HFF-Myc (cell line): ENCODE data around the gene RBM27.
A peak's percentile ranks its signal among the peaks of the same experiment; 100 is the strongest.
"Not testable (repeated sequence)": the region's sequence is repeated elsewhere in the genome, so short reads cannot be mapped to it uniquely, and the experiment has no call there.

Experiments used
- DNase-seq: peaks from one replicate; pipeline ENCODE4 v3.0.0-alpha.2; 2011; ENCODE audit warnings: low read depth; ENCODE audit errors: extremely low read depth
- H3K4me3 ChIP-seq: replicated peaks from 2 replicates; pipeline ENCODE4 v1.5.1; 2011; ENCODE audit warnings: low read depth, mild to moderate bottlenecking, control low read depth, low read length
- TF ChIP-seq, protein P1 (sequence below): IDR thresholded peaks from 2 replicates; pipeline ENCODE4 v1.5.1; 2012; ENCODE audit warnings: mild to moderate bottlenecking, low read depth, low read length, control low read depth; ENCODE audit errors: missing control alignments

Gene RBM27

DNA sequence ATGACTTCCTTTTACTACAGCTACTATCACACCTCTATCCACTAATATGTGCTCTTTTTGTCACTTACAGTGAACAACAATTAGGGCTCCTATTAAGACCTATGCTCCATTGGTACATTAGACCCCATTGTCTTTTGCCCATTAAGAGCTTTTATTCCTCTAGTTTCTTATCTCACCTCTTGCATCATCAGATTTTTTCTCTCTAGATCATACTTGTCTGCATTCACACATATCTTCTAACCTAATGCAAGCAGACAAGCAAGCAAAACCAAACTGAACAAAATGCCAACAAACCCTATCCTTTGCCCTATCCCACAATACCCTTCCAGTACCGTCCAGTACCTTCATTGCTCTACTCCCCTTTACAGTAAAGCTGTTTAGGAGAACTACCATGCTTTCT lies 10.1 kb upstream of the RBM27 start:
- TF ChIP-seq, protein P1, sequence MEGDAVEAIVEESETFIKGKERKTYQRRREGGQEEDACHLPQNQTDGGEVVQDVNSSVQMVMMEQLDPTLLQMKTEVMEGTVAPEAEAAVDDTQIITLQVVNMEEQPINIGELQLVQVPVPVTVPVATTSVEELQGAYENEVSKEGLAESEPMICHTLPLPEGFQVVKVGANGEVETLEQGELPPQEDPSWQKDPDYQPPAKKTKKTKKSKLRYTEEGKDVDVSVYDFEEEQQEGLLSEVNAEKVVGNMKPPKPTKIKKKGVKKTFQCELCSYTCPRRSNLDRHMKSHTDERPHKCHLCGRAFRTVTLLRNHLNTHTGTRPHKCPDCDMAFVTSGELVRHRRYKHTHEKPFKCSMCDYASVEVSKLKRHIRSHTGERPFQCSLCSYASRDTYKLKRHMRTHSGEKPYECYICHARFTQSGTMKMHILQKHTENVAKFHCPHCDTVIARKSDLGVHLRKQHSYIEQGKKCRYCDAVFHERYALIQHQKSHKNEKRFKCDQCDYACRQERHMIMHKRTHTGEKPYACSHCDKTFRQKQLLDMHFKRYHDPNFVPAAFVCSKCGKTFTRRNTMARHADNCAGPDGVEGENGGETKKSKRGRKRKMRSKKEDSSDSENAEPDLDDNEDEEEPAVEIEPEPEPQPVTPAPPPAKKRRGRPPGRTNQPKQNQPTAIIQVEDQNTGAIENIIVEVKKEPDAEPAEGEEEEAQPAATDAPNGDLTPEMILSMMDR, result no peak
- no peak for DNase-seq
- no peak overlapping the region for H3K4me3 ChIP-seq

DNA sequence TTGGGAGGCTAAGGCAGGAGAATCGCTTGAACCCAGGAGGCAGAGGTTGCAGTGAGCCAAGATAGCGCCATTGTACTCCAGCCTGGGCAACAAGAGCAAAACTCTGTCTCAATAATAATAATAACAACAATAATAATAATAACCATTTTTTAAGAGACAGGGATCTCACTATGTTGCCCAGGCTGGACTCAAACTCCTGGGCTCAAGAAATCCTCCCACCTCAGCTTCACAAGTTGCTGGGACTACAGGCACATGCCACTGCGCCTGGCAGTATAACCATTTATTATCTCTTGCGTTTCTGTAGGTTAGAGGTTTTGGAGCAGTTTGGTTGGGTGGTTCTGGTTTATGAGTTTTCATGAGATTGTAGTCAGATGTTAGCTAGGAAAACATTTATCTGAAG lies 8.4 kb upstream of the RBM27 start:
- DNase-seq, H3K4me3 ChIP-seq: not testable (repeated sequence)

DNA sequence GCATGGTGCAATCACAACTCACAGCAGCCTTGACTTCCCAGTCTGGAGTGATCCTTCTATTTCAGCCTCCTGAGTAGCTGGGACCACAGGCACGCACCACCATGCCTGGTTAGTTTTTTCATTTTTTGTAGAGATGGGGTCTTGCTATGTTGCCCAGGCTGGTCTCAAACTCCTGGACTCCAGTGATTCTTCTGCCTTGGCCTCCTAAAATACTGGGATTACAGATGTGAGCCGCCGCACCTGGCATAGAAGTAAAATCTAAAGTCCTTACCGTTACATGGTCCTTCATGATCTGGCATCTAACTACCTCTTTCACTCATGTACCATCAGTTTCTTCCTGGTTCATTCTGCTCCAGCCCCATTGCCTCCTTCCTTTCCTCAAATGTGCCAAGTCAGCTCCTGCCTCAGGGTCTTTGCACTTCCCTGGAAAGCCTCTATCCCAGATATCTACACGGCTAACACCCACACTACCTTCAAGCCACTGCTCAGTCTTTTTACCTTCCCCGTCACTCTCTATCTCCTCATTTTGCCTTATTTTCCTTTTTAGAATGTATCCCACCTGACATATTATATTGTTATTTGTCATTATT lies 6.9 kb upstream of the RBM27 start:
- H3K4me3 ChIP-seq, result no peak overlapping the region
- no peak for DNase-seq
- TF ChIP-seq, protein P1, result no peak

DNA sequence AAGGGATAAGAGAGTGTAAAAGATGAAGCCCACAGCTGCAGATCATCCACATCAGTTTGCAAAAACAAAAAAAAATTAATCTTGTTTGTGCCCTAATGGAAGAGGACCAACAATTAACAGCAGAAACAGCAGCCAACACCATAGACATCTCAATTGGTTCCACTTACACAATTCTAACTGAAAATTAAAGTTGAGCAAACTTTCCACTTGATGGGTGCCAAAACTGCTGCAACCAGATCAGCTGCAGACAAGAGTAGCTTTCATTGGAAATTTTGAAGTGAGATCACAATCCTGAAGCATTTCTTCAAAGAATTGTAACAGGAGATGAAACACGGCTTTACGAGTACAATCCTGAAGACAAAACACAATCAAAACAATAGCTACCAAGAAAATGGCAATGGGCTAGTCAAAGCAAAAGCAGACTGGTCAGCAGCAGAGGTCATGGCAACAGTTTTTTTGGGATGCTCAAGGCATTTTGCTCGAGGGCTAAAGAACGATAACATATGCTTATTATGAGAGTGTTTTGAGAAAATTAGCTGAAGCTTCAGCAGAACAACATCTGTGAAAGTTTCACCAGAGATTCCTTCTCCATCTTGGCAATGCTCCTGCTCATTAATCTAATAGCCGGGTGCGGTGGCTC lies 4.1 kb upstream of the RBM27 start:
- no peak for DNase-seq
- TF ChIP-seq, protein P1, result no peak
- no peak overlapping the region for H3K4me3 ChIP-seq

DNA sequence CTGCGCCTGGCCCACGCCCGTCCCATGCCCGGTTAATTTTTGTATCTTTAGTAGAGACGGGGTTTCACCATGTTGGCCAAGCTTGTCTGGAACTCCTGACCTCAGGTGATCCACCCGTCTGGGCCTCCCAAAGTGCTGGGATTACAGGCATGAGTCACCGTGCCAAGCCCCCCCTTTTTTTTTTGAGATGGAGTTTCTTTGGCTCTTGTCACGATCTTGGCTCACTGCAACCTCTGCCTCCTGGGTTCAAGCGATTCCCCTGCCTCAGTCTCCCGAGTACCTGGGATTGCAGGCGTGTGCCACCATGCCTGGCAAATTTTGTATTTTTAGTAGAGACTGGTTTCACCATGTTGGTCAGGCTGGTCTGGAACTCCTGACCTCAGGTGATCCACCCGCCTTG lies 1.6 kb upstream of the RBM27 start:
- not testable (repeated sequence) for DNase-seq, H3K4me3 ChIP-seq

DNA sequence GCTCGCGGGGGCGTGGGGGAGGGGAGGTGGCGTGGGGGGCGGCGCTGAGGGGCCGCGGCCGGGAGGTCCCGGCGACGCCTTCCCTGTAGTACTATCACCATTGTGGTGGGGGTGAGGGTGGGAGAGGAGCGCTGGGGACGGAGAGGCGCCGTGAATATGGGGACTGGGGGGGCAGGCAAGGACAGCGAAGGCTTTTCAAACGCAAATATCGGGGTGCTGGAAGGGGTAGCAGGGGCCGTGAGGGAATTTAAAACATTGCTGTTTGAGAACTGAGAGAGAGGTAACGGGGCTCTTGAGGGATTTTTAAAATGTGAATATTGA lies 427 bp downstream of the RBM27 start:
- DNase-seq, result no peak
- TF ChIP-seq, protein P1, result no peak
- peak overlapping the region; percentile 71 for H3K4me3 ChIP-seq

DNA sequence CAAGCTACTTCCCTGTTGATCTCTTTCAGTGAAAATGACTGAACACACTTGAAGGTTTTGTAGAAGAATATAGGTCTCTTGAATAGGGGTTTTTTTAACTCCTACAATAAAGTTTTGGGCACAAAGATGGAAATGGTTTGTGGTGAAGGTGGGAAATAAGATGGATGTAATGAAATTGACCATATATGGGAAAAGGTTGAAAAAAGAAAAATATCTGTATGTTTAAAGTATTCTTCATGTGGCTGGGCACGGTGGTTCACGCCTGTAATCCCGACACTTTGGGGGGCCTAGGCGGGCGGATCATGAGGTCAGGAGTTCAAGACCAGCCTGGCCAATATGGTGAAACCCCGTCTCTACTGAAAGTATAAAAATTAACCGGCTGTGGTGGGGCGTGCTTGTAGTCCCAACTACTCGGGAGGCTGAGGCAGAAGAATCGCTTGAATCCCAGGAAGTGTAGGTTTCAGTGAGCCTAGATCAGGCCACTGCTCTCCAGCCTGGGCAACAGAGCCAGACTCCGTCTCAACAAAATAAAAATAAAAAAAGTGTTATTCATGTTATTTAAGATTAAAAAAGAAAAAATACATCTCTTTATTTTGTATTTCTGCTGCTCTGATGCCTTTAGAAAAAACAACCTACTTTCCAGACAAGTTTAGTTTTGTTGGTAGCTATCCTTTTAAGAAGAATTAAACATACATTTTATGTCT lies 2.2 kb downstream of the RBM27 start:
- DNase-seq, result no peak
- TF ChIP-seq, protein P1, result no peak
- H3K4me3 ChIP-seq, result peak overlapping the region; percentile 71; the same call in 1 of the 2 replicates

DNA sequence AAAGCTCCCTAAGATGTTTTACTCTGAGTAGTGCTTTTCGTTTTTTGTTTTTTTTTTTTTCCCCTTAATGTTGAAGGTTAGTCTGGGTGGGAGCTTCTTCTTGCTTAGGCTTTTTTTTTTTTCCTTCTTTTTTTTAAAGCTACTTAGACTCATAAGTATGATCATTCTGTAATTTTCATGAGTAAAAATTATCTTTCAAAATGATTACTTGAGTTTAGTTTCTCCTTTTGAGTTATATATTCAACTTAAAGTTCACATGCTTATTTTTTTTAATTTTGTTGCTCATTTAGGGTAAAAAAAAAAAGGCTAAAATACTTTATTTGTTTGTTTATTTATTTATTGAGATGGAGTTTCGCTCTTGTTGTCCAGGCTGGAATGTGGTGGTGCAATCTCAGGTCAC lies 2.9 kb downstream of the RBM27 start:
- TF ChIP-seq, protein P1, result no peak
- H3K4me3 ChIP-seq, result no peak overlapping the region
- DNase-seq, result no peak
